Right atrium auricular region (tissue), 2 donors: ENCODE data around the gene TTC7B. TPM values are rescaled to one million over a fixed set of nuclear protein-coding genes. Genes with fewer than 3 reads are reported as not detected.

ENCODE experiments used
- DNase-seq: peaks from one replicate; pipeline ENCODE4 v3.0.0-alpha.2; 2019; ENCODE audit warnings: low spot score
- H3K27ac ChIP-seq, 2 donors: fragments of 200-600 bp; sonication (generic); 1 replicate in 1 of 2; 2 replicates in 1 of 2; pipeline ENCODE4 v1.5.1; 2016 to 2019
- H3K27me3 ChIP-seq, 2 donors: fragments of 200-600 bp; sonication (generic); one replicate each; pipeline versions ENCODE4 v1.5.1 to v1.6.0; 2017 to 2019
- H3K36me3 ChIP-seq: fragments of 200-600 bp; sonication (generic); one replicate; pipeline ENCODE4 v1.5.1; 2016
- H3K4me1 ChIP-seq, 2 donors: fragments of 200-600 bp; sonication (generic); one replicate each; pipeline versions ENCODE4 v1.5.1 to v1.6.0; 2017 to 2019
- H3K4me3 ChIP-seq, 2 donors: fragments of 200-600 bp; sonication (generic); 1 replicate in 1 of 2; 2 replicates in 1 of 2; pipeline ENCODE4 v1.5.1; 2017 to 2019; ENCODE audit warnings: mild to moderate bottlenecking in 1 of 2, moderate library complexity in 1 of 2
- H3K9me3 ChIP-seq, 2 donors: fragments of 200-600 bp; sonication (generic); one replicate each; pipeline ENCODE4 v1.5.1; 2019
- total RNA-seq, 2 donors: library from RNA; depleted of rRNA; stranded (reverse); fragments of >200 nt; gene quantifications; one replicate each; pipeline ENCODE4 v1.1.0, GENCODE V29; 2016
- TF ChIP-seq, protein P1 (sequence below), 2 donors: fragments of 200-600 bp; sonication (generic); IDR thresholded peaks; one replicate each; pipeline ENCODE4 v1.5.1; 2019; ENCODE audit warnings: antibody characterized with exemption in 2 of 2

The TTC7B gene
- total RNA-seq, 2 donors from 2014 or later: 45.5 to 57.3 TPM

DNA sequence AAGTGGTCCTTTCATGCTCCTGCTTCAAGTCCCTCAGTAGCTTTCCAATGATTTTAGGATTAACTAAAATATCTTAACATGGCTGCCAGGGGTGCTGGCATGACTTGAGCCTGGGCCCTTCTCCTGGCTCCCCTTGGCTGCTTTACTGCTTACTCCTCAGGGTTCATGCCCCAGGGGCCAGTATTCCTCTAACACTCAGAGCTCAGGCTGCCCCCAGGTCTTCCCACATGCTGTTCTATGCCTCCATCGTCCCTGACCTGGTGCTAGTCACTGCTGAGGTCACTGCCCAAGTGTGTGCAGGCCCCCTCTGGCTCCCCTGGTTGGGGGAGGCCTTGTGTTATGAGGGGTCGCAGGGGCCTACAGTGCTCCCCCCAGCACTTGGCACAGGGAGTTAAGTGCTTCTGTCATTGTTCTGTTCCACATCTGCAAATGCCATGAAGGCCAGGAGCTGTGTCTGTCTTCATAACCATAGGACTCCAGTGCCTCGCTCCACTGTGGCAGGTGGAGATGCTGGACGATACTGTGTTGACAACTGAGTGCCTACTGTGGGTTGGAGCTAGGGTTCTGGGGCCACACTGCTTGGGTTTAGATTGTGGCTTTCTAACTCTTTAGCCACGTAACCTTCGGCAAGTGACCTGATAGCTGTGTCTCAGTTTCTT is 228.8 kb downstream of the TTC7B start:
- H3K4me1 ChIP-seq: peaks cover 0 to 7% of the 10 kb centered on the region in 2 donors

DNA sequence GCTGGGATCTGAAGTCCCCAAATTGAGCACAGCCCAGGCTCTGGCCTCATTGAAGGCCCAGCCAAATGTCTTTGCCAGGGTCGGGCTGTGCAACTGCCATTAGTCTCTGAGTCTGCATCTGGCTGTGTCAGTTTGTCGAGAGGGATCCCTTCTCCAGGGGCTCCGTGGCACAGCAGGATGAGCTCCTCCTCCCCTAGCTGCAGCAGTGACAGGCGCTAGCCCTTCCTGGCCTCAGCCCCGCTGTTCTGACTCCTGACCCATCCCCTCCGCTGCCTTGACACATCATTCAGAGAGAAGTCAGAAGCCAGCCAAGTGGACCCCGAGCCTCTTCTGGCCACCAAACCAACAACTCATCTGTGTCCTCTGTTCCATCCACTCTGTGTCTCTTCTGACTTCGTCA is 231.1 kb downstream of the TTC7B start:
- Histone ChIP-seq H3K27ac (no peak overlapping the region), H3K4me3 (no peak overlapping the region), H3K4me1 (peaks cover 0 to 18% of the 10 kb centered on the region in 2 donors), H3K9me3 (no peaks in the 10 kb centered on the region), H3K27me3 (no peaks in the 10 kb centered on the region), H3K36me3 (no peaks in the 10 kb centered on the region)
- TF ChIP-seq, protein P1, sequence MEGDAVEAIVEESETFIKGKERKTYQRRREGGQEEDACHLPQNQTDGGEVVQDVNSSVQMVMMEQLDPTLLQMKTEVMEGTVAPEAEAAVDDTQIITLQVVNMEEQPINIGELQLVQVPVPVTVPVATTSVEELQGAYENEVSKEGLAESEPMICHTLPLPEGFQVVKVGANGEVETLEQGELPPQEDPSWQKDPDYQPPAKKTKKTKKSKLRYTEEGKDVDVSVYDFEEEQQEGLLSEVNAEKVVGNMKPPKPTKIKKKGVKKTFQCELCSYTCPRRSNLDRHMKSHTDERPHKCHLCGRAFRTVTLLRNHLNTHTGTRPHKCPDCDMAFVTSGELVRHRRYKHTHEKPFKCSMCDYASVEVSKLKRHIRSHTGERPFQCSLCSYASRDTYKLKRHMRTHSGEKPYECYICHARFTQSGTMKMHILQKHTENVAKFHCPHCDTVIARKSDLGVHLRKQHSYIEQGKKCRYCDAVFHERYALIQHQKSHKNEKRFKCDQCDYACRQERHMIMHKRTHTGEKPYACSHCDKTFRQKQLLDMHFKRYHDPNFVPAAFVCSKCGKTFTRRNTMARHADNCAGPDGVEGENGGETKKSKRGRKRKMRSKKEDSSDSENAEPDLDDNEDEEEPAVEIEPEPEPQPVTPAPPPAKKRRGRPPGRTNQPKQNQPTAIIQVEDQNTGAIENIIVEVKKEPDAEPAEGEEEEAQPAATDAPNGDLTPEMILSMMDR (IDR thresholded peaks at IDR 0.05): no peak
- DNase-seq: no peak

More for the DNA sequence above, 228.8 kb downstream of the TTC7B start:
- no peaks in the 10 kb centered on the region for H3K36me3 ChIP-seq
- no peaks in the 10 kb centered on the region for H3K27me3 ChIP-seq
- no peak overlapping the region for H3K27ac ChIP-seq
- H3K9me3 ChIP-seq: no peaks in the 10 kb centered on the region
- H3K4me3 ChIP-seq: no peak overlapping the region
- DNase-seq: no peak
- TF ChIP-seq, protein P1 (IDR thresholded peaks at IDR 0.05): no peak

DNA sequence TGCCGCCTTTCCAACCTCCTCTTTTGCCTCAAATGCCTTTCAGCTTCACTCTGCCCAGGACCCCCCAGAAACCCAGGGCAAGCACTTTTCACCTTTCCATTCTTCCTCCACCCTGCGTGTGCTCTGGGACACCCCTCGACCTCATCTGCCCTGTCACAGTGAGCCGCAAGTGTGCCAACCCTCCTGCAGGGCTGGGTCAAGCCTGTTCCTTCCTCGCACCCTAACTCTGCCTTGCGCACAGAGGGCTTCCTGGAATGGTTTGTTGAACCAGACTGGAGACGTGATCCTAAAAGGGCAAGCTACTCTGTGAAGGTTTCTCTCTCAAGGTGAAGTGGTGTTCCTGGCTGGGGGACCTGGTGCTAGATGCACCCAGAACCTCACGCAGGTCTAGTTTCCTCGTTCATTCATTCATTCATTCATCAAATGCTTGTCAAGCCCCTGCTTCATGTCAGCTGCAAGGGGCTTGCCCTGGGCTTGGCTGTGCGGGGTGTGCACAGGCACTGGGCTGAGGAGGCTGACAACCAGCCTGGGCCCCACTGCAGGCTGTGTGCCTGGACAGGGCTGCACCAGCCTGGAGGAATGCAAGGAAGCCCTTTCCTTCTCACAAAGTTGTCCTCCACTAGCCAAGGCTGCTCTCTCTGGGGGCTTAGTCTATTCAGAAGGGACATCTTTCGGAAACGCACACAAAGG is 232.2 kb downstream of the TTC7B start:
- TF ChIP-seq, protein P1 (IDR thresholded peaks at IDR 0.05): no peak
- Histone ChIP-seq H3K36me3 (no peaks in the 10 kb centered on the region), H3K4me1 (peaks cover 0 to 23% of the 10 kb centered on the region in 2 donors), H3K27ac (peak overlapping the region; percentile 23 to 56), H3K27me3 (no peaks in the 10 kb centered on the region), H3K9me3 (no peaks in the 10 kb centered on the region), H3K4me3 (no peak overlapping the region)
- DNase-seq: no peak

DNA sequence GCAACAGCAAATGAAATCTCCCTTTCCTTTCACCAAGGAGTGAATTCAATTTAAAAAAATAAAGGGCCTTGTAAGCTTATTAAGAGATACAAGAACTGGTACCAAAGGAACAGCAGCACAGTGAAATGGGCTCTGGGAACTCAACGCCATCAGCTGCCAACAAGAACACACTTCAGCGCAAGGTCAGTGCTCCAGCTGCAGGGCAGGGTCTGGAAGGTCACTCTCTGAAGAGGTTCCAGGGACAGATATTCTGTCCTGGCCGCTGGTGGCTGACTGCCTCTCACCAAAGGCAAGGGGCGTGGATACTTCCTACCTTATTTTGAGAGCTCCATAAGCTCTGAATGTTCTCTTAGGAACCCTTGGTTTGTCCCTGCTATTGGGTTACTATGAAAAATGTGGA is 232.8 kb downstream of the TTC7B start:
- Histone ChIP-seq H3K27me3 (no peaks in the 10 kb centered on the region), H3K4me1 (peaks cover 0 to 30% of the 10 kb centered on the region in 2 donors), H3K36me3 (no peaks in the 10 kb centered on the region), H3K4me3 (no peak overlapping the region), H3K27ac (peak overlapping the region; percentile 23 to 56), H3K9me3 (no peaks in the 10 kb centered on the region)
- no peak for DNase-seq
- TF ChIP-seq, protein P1 (IDR thresholded peaks at IDR 0.05): no peak

GRCh38 chr14:90582166-90582565 is 234.1 kb downstream of the TTC7B start:
- DNase-seq: no peak
- H3K4me3 ChIP-seq: no peak overlapping the region
- H3K27me3 ChIP-seq: no peaks in the 10 kb centered on the region
- no peaks in the 10 kb centered on the region for H3K36me3 ChIP-seq
- H3K4me1 ChIP-seq: peaks cover 0 to 40% of the 10 kb centered on the region in 2 donors
- TF ChIP-seq, protein P1 (IDR thresholded peaks at IDR 0.05): no peak
- H3K27ac ChIP-seq: no peak overlapping the region
- no peaks in the 10 kb centered on the region for H3K9me3 ChIP-seq
